OCI-LY7 (cell line): ENCODE results near the gene STAU1. TPM values are rescaled to one million over a fixed set of nuclear protein-coding genes. Genes with fewer than 3 reads are reported as not detected.
"Not testable (repeated sequence)": the region's sequence is repeated elsewhere in the genome, so short reads cannot be mapped to it uniquely, and the experiment has no call there.

ENCODE experiments used
- BruUV-seq: library from RNA; stranded (reverse); fragments of 400-500 nt; replicated peaks from 2 replicates; lab custom pipeline; 2021; lab: Mats Ljungman, UMichigan
- CTCF ChIA-PET: fragments of 300-600 bp; sonication (Branson Sonifier 250); formaldehyde crosslinking; loops from one replicate; lab custom pipeline; 2022; ENCODE audit warnings: antibody characterized with exemption; ENCODE audit not compliant: unreplicated experiment; lab: Charles Lee
- POLR2A ChIA-PET: fragments of 300-600 bp; sonication (Branson Sonifier 250); formaldehyde crosslinking; loops from one replicate; lab custom pipeline; 2022; ENCODE audit warnings: antibody characterized with exemption; lab: Charles Lee
- DNase-seq: peaks from one replicate; pipeline ENCODE4 v3.0.0-alpha.2; 2015; ENCODE audit warnings: low spot score
- H2AFZ ChIP-seq: fragments of 200-600 bp; sonication (generic), shearing (Covaris generic); 2 replicates; pipeline ENCODE4 v1.6.1; 2014; ENCODE audit warnings: mild to moderate bottlenecking, antibody characterized with exemption, low read length, moderate library complexity
- H3K27ac ChIP-seq: fragments of 200-600 bp; sonication (generic); 2 replicates; pipeline ENCODE4 v1.5.1; 2014; ENCODE audit warnings: mixed run types, low read depth, mild to moderate bottlenecking, moderate library complexity, low read length, inconsistent platforms; ENCODE audit not compliant: poor library complexity, severe bottlenecking
- H3K36me3 ChIP-seq: fragments of 200-600 bp; sonication (generic); 2 replicates; pipeline ENCODE4 v1.6.1; 2014; ENCODE audit warnings: mild to moderate bottlenecking, antibody characterized with exemption, low read length, moderate library complexity, mixed read lengths; ENCODE audit not compliant: insufficient read depth
- H3K4me1 ChIP-seq: fragments of 200-600 bp; sonication (generic); 2 replicates; pipeline ENCODE4 v1.5.1; 2014; ENCODE audit warnings: mild to moderate bottlenecking, low read length; ENCODE audit not compliant: insufficient read depth, poor library complexity, severe bottlenecking
- H3K4me2 ChIP-seq: fragments of 200-600 bp; sonication (generic); 2 replicates; pipeline ENCODE4 v1.6.1; 2014; ENCODE audit warnings: mild to moderate bottlenecking, low read length
- H3K4me3 ChIP-seq: fragments of 200-600 bp; sonication (generic); 2 replicates; pipeline ENCODE4 v1.5.1; 2014; ENCODE audit warnings: mild to moderate bottlenecking, low read depth, low read length; ENCODE audit not compliant: poor library complexity, severe bottlenecking
- H3K79me2 ChIP-seq: fragments of 200-600 bp; sonication (generic); 2 replicates; pipeline ENCODE4 v1.6.1; 2016; ENCODE audit warnings: low read depth, mild to moderate bottlenecking, low read length, moderate library complexity, mixed read lengths; ENCODE audit not compliant: insufficient read depth
- H3K9me2 ChIP-seq: fragments of 200-600 bp; sonication (generic); 2 replicates; pipeline ENCODE4 v1.6.1; 2016; ENCODE audit warnings: mild to moderate bottlenecking, low read length, mixed read lengths; ENCODE audit not compliant: insufficient read depth
- H3K9me3 ChIP-seq: fragments of 200-600 bp; sonication (generic); 2 replicates; pipeline ENCODE4 v1.6.1; 2014; ENCODE audit warnings: mild to moderate bottlenecking, mixed run types, low read length, mixed read lengths
- H4K20me1 ChIP-seq: fragments of 200-600 bp; sonication (generic); 2 replicates; pipeline ENCODE4 v1.6.1; 2014; ENCODE audit warnings: mild to moderate bottlenecking, antibody characterized with exemption, low read length, moderate library complexity, mixed read lengths; ENCODE audit not compliant: insufficient read depth
- EZH2phosphoT487 ChIP-seq: fragments of 200-600 bp; sonication (generic); IDR thresholded peaks from 2 replicates; pipeline ENCODE4 v1.6.1; 2018; ENCODE audit warnings: low read depth, borderline replicate concordance, mild to moderate bottlenecking, mixed run types, antibody characterized with exemption, low read length, moderate library complexity, mixed read lengths
- intact Hi-C: fragments of 100-400 bp; cut with micrococcal nuclease; formaldehyde crosslinking; loops from one replicate; pipeline ENCODE4 v1.10.0; 2022; ENCODE audit not compliant: unreplicated experiment
- total RNA-seq, 2 experiments: library from RNA; depleted of rRNA in 1 of 2; stranded (reverse); fragments of >200 nt in 1 of 2; shearing (Covaris generic) in 1 of 2; gene quantifications; 2 replicates each; pipeline ENCODE4 v1.2.3, GENCODE V29; 2014 to 2022
- TF ChIP-seq, protein P1 (sequence below): fragments of 200-600 bp; sonication (generic); conservative IDR thresholded peaks from 2 replicates; pipeline ENCODE4 v1.5.1; 2014; ENCODE audit warnings: mild to moderate bottlenecking, antibody characterized with exemption, low read length, moderate library complexity, mixed read lengths

The STAU1 gene
- total RNA-seq, 2 experiments from 2014 or later, result 36.8 to 66.8 TPM

DNA sequence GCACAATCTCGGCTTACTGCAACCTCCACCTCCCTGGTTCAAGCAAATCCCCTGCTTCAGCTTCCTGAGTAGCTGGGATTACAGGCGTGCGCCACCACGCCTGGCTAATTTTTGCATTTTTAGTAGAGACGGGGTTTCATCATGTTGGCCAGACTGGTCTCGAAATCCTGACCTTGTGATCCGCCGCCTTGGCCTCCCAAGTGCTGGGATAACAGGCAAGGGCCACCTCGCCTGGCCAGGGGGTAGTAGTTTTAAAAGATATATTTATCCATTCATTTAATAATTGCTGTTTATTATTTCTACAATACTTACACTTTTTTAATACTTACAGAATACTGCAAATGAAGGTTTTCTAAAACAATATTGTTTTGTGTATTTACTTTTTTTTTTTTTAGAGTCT lies 15.6 kb upstream of the STAU1 start:
- CTCF ChIA-PET, result no interaction called here
- Histone ChIP-seq H3K79me2 (no peaks in the 10 kb centered on the region), H3K4me2 (no peak overlapping the region), H3K9me3 (no peaks in the 10 kb centered on the region), H3K9me2 (no peaks in the 10 kb centered on the region), H3K4me1 (no peaks in the 10 kb centered on the region), H3K36me3 (no peaks in the 10 kb centered on the region), H3K4me3 (no peak overlapping the region), H3K27ac (no peak overlapping the region), H4K20me1 (no peaks in the 10 kb centered on the region), H2AFZ (no peak overlapping the region)
- no peak for DNase-seq
- POLR2A ChIA-PET, result no interaction called here
- intact Hi-C loops, result no loop called here
- BruUV-seq, result no TSS peak
- TF ChIP-seq EZH2phosphoT487, result no peak
- TF ChIP-seq, protein P1, sequence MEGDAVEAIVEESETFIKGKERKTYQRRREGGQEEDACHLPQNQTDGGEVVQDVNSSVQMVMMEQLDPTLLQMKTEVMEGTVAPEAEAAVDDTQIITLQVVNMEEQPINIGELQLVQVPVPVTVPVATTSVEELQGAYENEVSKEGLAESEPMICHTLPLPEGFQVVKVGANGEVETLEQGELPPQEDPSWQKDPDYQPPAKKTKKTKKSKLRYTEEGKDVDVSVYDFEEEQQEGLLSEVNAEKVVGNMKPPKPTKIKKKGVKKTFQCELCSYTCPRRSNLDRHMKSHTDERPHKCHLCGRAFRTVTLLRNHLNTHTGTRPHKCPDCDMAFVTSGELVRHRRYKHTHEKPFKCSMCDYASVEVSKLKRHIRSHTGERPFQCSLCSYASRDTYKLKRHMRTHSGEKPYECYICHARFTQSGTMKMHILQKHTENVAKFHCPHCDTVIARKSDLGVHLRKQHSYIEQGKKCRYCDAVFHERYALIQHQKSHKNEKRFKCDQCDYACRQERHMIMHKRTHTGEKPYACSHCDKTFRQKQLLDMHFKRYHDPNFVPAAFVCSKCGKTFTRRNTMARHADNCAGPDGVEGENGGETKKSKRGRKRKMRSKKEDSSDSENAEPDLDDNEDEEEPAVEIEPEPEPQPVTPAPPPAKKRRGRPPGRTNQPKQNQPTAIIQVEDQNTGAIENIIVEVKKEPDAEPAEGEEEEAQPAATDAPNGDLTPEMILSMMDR, result no peak

DNA sequence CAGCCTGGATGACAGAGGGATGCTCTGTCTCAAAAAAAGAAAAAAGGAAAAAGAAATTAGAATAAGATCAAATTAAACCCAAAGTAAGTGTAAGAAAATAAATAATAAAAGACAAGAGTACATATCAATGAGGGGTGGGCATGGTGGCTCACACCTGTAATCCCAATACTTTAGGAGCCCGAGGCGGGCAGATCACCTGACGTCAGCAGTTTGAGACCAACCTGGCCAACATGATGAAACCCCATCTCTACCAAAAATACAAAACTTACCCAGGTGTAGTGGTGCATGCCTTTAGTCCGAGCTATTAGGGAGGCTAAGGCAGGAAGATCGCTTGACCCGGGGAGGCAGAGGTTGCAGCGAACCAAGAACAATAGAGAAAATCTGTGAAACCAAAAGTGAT lies 14.9 kb upstream of the STAU1 start:
- BruUV-seq, result no TSS peak

DNA sequence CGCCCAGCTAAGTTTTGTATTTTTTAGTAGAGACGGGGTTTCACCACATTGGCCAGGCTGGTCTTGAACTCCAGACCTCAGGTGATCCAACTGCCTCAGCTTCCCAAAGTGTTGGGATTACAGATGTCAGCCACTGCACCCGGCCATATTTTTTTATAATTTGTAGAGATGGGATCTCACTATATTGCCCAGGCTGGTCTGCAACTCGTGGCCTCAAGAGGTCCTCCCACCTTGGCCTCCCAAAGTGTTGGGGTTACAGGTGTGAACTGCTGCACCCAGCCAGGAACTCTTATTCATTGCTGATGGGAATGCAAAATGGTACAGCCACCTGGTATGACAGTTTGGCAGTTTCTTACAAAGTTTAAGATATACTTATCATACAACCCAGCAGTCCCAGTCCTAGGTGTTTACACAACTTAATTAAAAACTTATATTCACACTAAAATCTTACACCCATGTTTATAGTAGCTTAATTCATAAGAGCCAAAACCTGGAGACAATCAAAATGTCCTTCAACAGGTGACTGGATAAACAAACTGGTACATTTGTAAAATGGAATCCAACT lies 11.7 kb upstream of the STAU1 start:
- Histone ChIP-seq H3K9me2 (no peaks in the 10 kb centered on the region), H2AFZ (no peak overlapping the region), H3K4me2 (no peak overlapping the region), H3K36me3 (no peaks in the 10 kb centered on the region), H3K4me3 (no peak overlapping the region), H3K27ac (no peak overlapping the region), H3K79me2 (no peaks in the 10 kb centered on the region), H4K20me1 (no peaks in the 10 kb centered on the region), H3K9me3 (no peaks in the 10 kb centered on the region), H3K4me1 (no peaks in the 10 kb centered on the region)
- no peak for DNase-seq
- no TSS peak for BruUV-seq
- TF ChIP-seq EZH2phosphoT487, result no peak
- TF ChIP-seq, protein P1, result no peak
- POLR2A ChIA-PET, result no interaction called here
- CTCF ChIA-PET, result no interaction called here
- intact Hi-C loops, result no loop called here

More for the DNA sequence above, 14.9 kb upstream of the STAU1 start:
- Histone ChIP-seq H4K20me1 (no peaks in the 10 kb centered on the region), H3K27ac (no peak overlapping the region), H3K4me1 (no peaks in the 10 kb centered on the region), H3K9me2 (no peaks in the 10 kb centered on the region), H3K4me2 (no peak overlapping the region), H3K4me3 (no peak overlapping the region), H3K9me3 (no peaks in the 10 kb centered on the region), H2AFZ (no peak overlapping the region), H3K79me2 (no peaks in the 10 kb centered on the region), H3K36me3 (no peaks in the 10 kb centered on the region)
- TF ChIP-seq, protein P1, result no peak
- no peak for TF ChIP-seq EZH2phosphoT487
- CTCF ChIA-PET, result no interaction called here
- no peak for DNase-seq
- intact Hi-C loops, result no loop called here
- POLR2A ChIA-PET, result interaction anchor here (1.2 kb wide), 1 partner anchor 12 kb away, joined by 3 read pairs; no protein-coding TSS in a partner anchor

DNA sequence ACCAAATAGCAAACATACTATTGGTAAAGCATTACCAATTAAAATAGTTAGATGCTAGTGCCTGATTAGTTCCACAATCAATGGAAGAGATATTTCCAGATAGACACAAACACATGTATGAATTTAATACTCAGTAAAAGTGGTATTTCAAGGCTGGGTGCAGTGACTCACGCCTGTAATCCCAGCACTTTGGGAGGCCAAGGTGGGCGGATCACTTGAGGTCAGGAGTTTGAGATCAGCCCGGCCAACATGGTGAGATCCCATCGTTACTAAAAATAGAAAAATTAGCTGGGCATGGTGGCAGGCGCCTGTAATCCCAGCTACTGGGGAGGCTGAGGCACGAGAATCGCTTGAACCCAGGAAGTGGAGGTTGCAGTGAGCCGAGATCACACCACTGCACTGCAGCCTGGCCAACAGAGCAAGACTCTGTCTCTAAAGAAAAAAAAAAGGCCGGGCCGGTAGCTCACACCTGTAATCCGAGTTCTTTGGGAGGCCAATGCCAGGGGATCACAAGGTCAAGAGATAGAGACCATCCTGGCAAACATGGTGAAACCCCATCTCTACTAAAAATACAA lies 4.9 kb upstream of the STAU1 start:
- BruUV-seq, H3K4me2 ChIP-seq, H3K36me3 ChIP-seq, POLR2A ChIA-PET, CTCF ChIA-PET, H3K9me3 ChIP-seq, H3K4me1 ChIP-seq, H3K27ac ChIP-seq, H2AFZ ChIP-seq, H3K79me2 ChIP-seq, H3K4me3 ChIP-seq, DNase-seq, H3K9me2 ChIP-seq, H4K20me1 ChIP-seq, intact Hi-C loops: not testable (repeated sequence)
